ENCODE data around the gene RAD51B.

The RAD51B gene

GRCh38 chr14:68317239-68317638 is 497.7 kb downstream of the RAD51B start:
- no peaks in the 10 kb centered on the region for H3K36me3 ChIP-seq (replicated peaks)
- in situ Hi-C loops (cut with HindIII; ENCODE audit: low pct_ligation_motif_present, low sequenced_read_pairs), result no loop called here
- no peak overlapping the region for H3K27ac ChIP-seq

GRCh38 chr14:68318828-68319227 is 499.2 kb downstream of the RAD51B start:
- no peak for TF ChIP-seq CTCF (IDR thresholded peaks at IDR 0.05; ENCODE audit: low read depth, low read length, missing control alignments)
- DNase-seq, result no peak
- H3K27ac ChIP-seq, result no peak overlapping the region
- no peak overlapping the region for H3K4me3 ChIP-seq (ENCODE audit: low read depth, low read length)
- in situ Hi-C loops (cut with HindIII; ENCODE audit: low pct_ligation_motif_present, low sequenced_read_pairs), result no loop called here
- no peaks in the 10 kb centered on the region for H3K27me3 ChIP-seq (replicated peaks)
- no peaks in the 10 kb centered on the region for H3K36me3 ChIP-seq (replicated peaks)

More at GRCh38 chr14:68317239-68317638, 497.7 kb downstream of the RAD51B start:
- DNase-seq, result no peak
- no peaks in the 10 kb centered on the region for H3K27me3 ChIP-seq (replicated peaks)
- no peak for TF ChIP-seq CTCF (IDR thresholded peaks at IDR 0.05; ENCODE audit: low read depth, low read length, missing control alignments)
- H3K4me3 ChIP-seq (ENCODE audit: low read depth, low read length), result no peak overlapping the region

DNA sequence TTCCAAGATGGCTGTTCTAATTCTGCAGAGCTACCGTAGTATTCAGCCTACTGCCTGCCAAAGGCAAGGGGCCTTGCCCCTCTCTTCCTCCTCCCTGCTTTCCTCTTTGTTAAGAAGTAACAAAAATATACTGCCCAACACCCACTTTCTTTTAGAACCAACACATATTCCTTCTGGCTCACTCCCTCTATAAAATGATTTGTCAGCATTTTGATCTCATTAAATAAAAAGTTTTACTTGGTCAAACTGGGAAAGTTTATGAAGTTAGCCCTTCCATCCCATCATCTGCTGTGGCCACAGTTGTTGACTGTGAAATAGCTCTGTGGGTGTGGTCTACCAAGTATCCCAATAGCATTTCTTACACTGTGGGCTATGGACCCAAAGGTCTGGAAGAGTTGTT is 500.9 kb downstream of the RAD51B start:
- no peaks in the 10 kb centered on the region for H3K36me3 ChIP-seq (replicated peaks)
- in situ Hi-C loops (cut with HindIII; ENCODE audit: low pct_ligation_motif_present, low sequenced_read_pairs), result no loop called here
- H3K27ac ChIP-seq, result no peak overlapping the region
- H3K4me3 ChIP-seq (ENCODE audit: low read depth, low read length), result no peak overlapping the region
- TF ChIP-seq CTCF (IDR thresholded peaks at IDR 0.05; ENCODE audit: low read depth, low read length, missing control alignments), result no peak
- no peak for DNase-seq
- no peaks in the 10 kb centered on the region for H3K27me3 ChIP-seq (replicated peaks)

DNA sequence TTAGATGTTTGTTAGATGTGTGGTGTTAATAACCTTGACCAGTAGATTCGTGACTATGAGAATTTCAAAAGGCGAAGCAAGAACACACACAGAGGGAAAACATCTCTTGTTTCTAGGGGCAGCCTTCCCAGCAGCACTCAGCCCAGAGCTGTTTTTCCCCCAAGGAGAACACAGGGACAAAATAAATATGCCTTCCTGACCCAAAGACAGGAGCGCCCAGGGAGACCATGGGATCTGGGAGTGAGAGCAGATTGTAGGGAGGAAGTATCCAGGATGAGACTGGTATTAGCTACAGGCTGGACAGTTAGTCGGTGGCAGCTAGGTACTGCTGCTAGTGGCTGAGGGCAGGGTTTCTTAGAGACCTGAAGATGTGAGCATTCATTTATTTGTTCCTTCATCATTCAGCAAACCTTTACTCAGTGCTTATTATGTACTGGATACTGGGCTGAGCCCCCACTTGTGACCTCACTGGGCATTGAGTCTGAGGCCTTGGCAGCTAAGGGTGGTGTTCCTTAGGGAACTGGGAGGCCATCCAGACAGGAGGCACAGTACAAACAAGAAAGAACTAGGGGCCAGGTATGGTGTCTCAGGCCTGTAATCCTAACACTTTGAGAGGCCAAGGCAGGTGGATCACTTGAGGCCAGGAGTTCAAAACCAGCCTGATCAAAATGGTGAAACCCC is 503.5 kb downstream of the RAD51B start:
- Histone ChIP-seq H3K27me3 (replicated peaks) (no peaks in the 10 kb centered on the region), H3K4me3 (ENCODE audit: low read depth, low read length) (no peak overlapping the region), H3K27ac (no peak overlapping the region), H3K36me3 (replicated peaks) (no peaks in the 10 kb centered on the region)
- DNase-seq, result no peak
- in situ Hi-C loops (cut with HindIII; ENCODE audit: low pct_ligation_motif_present, low sequenced_read_pairs), result no loop called here
- TF ChIP-seq CTCF (IDR thresholded peaks at IDR 0.05; ENCODE audit: low read depth, low read length, missing control alignments), result no peak

GRCh38 chr14:68325267-68325807 is 505.8 kb downstream of the RAD51B start:
- no peak for DNase-seq
- no peak for TF ChIP-seq CTCF (IDR thresholded peaks at IDR 0.05; ENCODE audit: low read depth, low read length, missing control alignments)
- Histone ChIP-seq H3K4me3 (ENCODE audit: low read depth, low read length) (no peak overlapping the region), H3K27ac (no peak overlapping the region), H3K27me3 (replicated peaks) (no peaks in the 10 kb centered on the region), H3K36me3 (replicated peaks) (no peaks in the 10 kb centered on the region)
- in situ Hi-C loops (cut with HindIII; ENCODE audit: low pct_ligation_motif_present, low sequenced_read_pairs), result no loop called here

DNA sequence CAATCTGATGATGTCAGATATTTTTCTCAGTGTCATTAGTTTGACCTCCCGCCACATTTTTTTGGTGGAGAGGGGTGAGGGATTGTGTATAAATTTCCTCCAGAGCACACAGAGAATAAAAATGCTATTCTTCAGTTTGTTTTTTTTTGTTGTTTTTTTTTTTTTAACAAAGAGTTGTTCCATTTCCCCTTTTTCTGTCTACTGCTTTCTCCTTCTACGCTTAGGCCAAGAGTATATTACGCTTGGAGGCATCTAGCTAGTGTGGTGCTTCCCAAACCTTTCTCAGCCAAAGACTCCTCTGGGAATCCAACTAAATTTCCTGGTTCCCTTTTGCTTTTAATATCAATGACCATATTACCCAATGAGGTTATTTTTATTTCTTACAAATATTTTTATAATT is 507.7 kb downstream of the RAD51B start:
- Histone ChIP-seq H3K36me3 (replicated peaks) (no peaks in the 10 kb centered on the region), H3K4me3 (ENCODE audit: low read depth, low read length) (no peak overlapping the region), H3K27ac (no peak overlapping the region), H3K27me3 (replicated peaks) (no peaks in the 10 kb centered on the region)
- no peak for TF ChIP-seq CTCF (IDR thresholded peaks at IDR 0.05; ENCODE audit: low read depth, low read length, missing control alignments)
- no peak for DNase-seq
- in situ Hi-C loops (cut with HindIII; ENCODE audit: low pct_ligation_motif_present, low sequenced_read_pairs), result no loop called here
